NCI-H2227 (cell line): Measurements from ENCODE around the gene WNT6.
"Not testable (repeated sequence)": the region's sequence is repeated elsewhere in the genome, so short reads cannot be mapped to it uniquely, and the experiment has no call there.

Source experiments
- DNase-seq: peaks from one replicate; lab custom pipeline; 2025; ENCODE audit not compliant: unreplicated experiment; lab: John Stamatoyannopoulos, UW

The WNT6 gene

GRCh38 chr2:218830526-218831306, 28.9 kb upstream of the WNT6 start:
- no peak for DNase-seq

GRCh38 chr2:218831378-218831990, 28.1 kb upstream of the WNT6 start, which contains the start of gene PRKAG3:
Gene PRKAG3 (minus strand): TSS chr2:218831803.
- DNase-seq = no peak

GRCh38 chr2:218832081-218832480, 27.5 kb upstream of the WNT6 start:
- DNase-seq = no peak

GRCh38 chr2:218832520-218832919, 27.1 kb upstream of the WNT6 start:
- DNase-seq = no peak

- no peak for DNase-seq
These were observed 26.5 kb upstream of the WNT6 start for GRCh38 chr2:218833023-218833609.

- no peak for DNase-seq
These were observed 24.9 kb upstream of the WNT6 start for GRCh38 chr2:218834685-218835084.

- DNase-seq = no peak
These were observed 22.1 kb upstream of the WNT6 start for GRCh38 chr2:218837495-218837894.

GRCh38 chr2:218839430-218839829, 20.2 kb upstream of the WNT6 start:
- no peak for DNase-seq

- no peak for DNase-seq
These were observed 19.7 kb upstream of the WNT6 start for GRCh38 chr2:218839888-218840287.

GRCh38 chr2:218844334-218844733, 15.3 kb upstream of the WNT6 start:
- not testable (repeated sequence) for DNase-seq

- not testable (repeated sequence) for DNase-seq
These were observed 12.6 kb upstream of the WNT6 start for GRCh38 chr2:218846963-218847362.

GRCh38 chr2:218849721-218850120, 9.9 kb upstream of the WNT6 start:
- DNase-seq = no peak

GRCh38 chr2:218850796-218851195, 8.8 kb upstream of the WNT6 start:
- DNase-seq = no peak

GRCh38 chr2:218851286-218851685, 8.3 kb upstream of the WNT6 start:
- no peak for DNase-seq

GRCh38 chr2:218852911-218853667, 6.5 kb upstream of the WNT6 start:
- DNase-seq = peak; percentile 90

- peak; percentile 86 for DNase-seq
These were observed 5.8 kb upstream of the WNT6 start for GRCh38 chr2:218853766-218854165.

GRCh38 chr2:218854860-218855259, 4.7 kb upstream of the WNT6 start:
- no peak for DNase-seq

GRCh38 chr2:218855305-218856166, 4.1 kb upstream of the WNT6 start:
- DNase-seq = no peak

- peak; percentile 61 for DNase-seq
These were observed 3.3 kb upstream of the WNT6 start for GRCh38 chr2:218856167-218856895.

GRCh38 chr2:218856896-218857243, 2.7 kb upstream of the WNT6 start:
- no peak for DNase-seq
